ENCODE results near the gene GSK3B.

The GSK3B gene

GRCh38 chr3:119817583-119818363, 276.5 kb downstream of the GSK3B start:
- DNase-seq (ENCODE audit: low spot score), result no peak

DNA sequence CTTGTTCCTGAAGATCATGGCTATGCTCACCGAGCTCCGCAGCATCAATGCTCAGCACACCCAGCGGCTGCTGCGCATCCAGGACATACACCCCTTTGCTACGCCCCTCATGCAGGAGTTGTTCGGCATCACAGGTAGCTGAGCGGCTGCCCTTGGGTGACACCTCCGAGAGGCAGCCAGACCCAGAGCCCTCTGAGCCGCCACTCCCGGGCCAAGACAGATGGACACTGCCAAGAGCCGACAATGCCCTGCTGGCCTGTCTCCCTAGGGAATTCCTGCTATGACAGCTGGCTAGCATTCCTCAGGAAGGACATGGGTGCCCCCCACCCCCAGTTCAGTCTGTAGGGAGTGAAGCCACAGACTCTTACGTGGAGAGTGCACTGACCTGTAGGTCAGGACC, 277.2 kb downstream of the GSK3B start:
- no peak for DNase-seq (ENCODE audit: low spot score)

DNA sequence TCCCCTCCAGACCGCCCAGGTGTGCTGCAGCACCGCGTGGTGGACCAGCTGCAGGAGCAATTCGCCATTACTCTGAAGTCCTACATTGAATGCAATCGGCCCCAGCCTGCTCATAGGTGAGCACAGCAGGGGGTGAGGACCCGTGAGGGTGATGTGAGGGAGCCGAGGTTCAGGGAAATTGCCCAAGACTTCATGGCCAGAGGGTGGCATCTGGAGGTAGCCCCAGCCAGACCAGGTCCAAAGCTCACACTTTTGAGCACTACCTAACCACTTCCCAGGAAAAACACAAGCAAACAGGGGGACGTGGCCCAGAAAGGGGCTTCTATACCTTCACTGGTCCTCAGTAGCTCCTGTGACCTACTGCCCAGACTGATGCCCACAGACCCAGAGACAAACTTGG, 278.5 kb downstream of the GSK3B start:
- DNase-seq (ENCODE audit: low spot score), result no peak

GRCh38 chr3:119812491-119813058, 281.7 kb downstream of the GSK3B start:
- DNase-seq (ENCODE audit: low spot score), result no peak

DNA sequence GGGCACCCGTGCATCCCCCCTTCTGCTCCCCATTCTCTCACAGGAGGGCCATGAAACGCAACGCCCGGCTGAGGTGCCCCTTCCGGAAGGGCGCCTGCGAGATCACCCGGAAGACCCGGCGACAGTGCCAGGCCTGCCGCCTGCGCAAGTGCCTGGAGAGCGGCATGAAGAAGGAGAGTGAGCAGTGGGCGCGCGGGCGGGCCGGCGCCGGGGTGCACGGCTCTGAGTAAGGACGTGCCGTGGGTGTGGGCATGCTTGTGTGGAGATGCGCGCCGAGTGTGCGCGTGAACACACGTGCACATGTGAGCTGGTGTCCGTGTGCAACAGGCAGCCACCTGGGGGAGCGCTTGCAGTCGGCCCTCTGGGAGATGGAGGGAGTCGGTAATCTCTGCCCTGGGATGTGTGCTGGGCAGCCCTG, 284.2 kb downstream of the GSK3B start:
- DNase-seq (ENCODE audit: low spot score), result peak; percentile 54

GRCh38 chr3:119809249-119810017, 284.8 kb downstream of the GSK3B start:
- DNase-seq (ENCODE audit: low spot score), result peak; percentile 10

DNA sequence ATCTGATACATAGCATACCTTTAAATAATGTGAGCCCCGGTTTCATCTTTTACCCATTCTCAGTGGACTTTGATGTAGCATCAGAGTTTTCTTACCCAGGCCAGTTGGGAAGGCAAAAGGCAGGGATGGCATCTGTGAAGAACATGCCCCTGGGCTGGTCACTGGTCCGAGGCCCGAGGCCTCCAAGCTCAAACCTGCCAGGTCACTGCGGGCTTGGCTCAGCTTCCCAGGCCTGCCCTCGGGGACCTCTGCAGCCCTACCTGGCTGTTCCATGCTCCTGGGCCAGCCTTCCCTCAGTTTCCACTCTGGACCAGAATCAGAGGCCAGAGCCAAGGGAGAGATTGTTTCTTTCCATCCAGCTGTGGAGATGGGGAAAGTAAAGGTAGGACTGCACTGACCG, 285.4 kb downstream of the GSK3B start:
- no peak for DNase-seq (ENCODE audit: low spot score)

GRCh38 chr3:119808244-119808643, 286.0 kb downstream of the GSK3B start:
- no peak for DNase-seq (ENCODE audit: low spot score)

GRCh38 chr3:119800844-119801243, 293.4 kb downstream of the GSK3B start:
- DNase-seq (ENCODE audit: low spot score), result no peak

DNA sequence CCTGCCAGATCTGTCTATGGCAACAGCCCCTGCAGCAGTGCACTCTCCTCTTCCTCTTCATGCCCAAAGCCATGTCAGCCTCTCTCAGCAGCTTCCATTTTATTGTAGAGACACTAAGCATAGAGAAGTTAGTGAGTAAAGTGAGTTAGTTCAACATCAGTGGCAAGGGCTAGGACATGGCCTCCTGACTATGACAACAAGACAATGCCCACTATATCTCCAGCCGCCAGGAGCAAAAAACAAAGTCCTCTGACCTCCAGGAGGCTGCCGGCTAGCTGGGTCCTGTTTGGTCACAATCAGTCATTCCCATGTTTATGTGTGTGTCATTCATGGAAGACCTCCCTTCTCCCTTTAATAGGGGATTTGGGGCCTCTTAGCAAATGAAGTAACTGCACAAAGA, 297.5 kb downstream of the GSK3B start:
- DNase-seq (ENCODE audit: low spot score), result no peak

GRCh38 chr3:119796368-119796767, 297.9 kb downstream of the GSK3B start:
- DNase-seq (ENCODE audit: low spot score), result no peak

- no peak for DNase-seq (ENCODE audit: low spot score)
Measured at GRCh38 chr3:119795849-119796248, 298.4 kb downstream of the GSK3B start.

DNA sequence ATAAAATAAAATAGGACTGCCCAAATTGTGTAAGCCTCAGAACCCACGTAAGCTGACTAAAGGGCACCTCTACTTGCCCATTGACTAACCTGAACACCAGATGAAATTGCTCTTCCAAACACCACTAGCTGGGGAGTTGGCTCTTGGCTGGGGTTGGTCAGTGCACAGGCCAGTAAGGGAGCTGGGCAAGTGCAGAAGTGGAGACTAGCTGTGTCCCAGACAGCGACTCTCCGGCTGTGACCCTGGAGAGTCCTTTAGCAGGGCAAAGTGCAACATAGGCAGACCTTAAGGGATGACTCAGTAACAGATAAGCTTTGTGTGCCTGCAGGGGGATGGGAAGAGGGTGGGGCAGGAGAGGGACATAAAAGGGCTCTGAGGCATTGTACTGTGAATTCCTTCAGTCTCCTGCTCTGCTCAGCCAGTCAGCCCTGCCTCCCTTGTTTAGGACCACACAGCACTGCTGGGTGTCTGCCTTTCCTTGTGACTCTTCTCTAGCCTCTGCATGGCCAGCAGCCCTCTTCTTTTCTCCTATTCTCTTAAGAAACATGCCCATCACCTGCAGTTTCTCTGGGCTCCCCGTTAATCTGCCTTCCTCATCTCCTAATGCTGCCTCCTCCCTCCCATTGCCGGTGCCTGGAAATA, 299.2 kb downstream of the GSK3B start:
- no peak for DNase-seq (ENCODE audit: low spot score)

- DNase-seq (ENCODE audit: low spot score), result no peak
Measured at GRCh38 chr3:119794401-119794800, 299.8 kb downstream of the GSK3B start.

- DNase-seq (ENCODE audit: low spot score), result no peak
Measured at GRCh38 chr3:119792270-119792669, 302.0 kb downstream of the GSK3B start.

DNA sequence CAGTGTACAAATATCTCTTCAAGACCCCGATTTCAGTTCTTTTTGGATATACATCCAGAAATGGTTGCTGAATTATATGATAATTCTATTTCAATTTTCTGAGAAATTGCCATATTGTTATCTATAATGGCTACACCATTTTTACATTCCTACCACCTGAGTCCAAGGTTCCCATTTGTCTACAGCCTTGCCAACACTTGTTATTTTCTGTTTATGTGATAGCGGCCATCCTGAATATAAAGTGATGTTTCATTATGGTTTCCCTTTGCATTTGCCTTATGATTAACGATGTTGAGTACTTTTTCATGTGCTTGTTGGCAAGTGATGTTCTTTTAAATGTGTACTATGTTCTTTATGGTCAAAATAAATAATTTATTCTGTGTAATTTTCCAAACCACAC, 303.9 kb downstream of the GSK3B start:
- no peak for DNase-seq (ENCODE audit: low spot score)

- DNase-seq (ENCODE audit: low spot score), result no peak
Measured at GRCh38 chr3:119786409-119786808, 307.8 kb downstream of the GSK3B start.

- DNase-seq (ENCODE audit: low spot score), result no peak
Measured at GRCh38 chr3:119783883-119784282, 310.4 kb downstream of the GSK3B start.

GRCh38 chr3:119783255-119783654, 311.0 kb downstream of the GSK3B start:
- no peak for DNase-seq (ENCODE audit: low spot score)

DNA sequence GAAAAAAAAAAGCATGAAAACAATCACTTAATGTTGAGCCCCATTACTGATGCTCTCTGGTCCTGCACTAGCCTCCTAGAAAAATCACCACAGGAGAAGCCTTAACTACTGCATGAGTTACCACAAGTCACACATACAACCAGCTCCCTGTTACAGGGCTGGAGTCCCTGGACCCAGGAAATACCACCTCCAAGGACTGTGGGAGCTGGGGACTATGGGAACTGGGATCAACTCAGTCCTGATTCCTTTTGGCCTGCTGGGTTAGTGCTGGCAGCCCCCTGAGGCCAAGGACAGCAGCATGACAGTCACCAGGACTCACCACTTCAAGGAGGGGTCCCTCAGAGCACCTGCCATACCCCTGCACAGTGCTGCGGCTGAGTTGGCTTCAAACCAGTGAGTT, 311.8 kb downstream of the GSK3B start:
- no peak for DNase-seq (ENCODE audit: low spot score)

DNA sequence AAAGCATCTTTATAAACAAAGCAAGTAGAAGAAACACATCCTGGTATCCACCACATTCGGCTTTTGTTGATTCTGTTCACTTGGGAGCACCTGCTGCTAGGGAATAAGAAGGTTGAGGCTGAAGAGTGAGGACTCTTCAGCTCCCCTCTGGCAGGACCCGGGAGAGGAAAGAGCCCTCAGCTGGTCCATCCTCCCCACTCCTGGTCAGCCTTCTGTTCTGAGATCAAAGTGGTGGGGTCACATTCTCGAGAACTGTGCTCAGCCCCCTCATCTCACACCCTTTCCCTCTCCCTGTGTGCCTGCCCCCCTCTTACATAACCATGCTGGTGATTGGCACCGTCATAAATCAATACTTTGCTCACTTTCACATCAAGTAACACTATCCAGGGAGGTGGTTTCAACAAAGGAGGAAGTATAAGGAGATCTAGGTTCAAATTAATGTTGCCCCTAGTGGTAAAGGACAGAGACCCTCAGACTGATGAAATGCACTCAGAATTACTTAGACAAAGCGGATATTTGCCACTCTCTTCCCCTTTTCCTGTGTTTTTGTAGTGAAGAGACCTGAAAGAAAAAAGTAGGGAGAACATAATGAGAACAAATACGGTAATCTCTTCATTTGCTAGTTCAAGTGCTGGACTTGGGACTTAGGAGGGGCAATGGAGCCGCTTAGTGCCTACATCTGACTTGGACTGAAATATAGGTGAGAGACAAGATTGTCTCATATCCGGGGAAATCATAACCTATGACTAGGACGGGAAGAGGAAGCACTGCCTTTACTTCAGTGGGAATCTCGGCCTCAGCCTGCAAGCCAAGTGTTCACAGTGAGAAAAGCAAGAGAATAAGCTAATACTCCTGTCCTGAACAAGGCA, 312.7 kb downstream of the GSK3B start, which contains the start of gene NR1I2:
TSS of gene NR1I2 (plus strand) at position 772 of the 869 bp plus-strand sequence.
- DNase-seq (ENCODE audit: low spot score), result no peak
